Immature natural killer cell (primary cell): Measurements from ENCODE around the gene UBAC2. TPM values are rescaled to one million over a fixed set of nuclear protein-coding genes. Genes with fewer than 3 reads are reported as not detected.
"Not testable (repeated sequence)": the region's sequence is repeated elsewhere in the genome, so short reads cannot be mapped to it uniquely, and the experiment has no call there.

Experiments
- DNase-seq, 3 donors: peaks; one replicate each; pipeline ENCODE4 v3.0.0; 2022; ENCODE audit warnings: mixed read lengths in 1 of 3
- H3K27ac Mint-ChIP-seq, 6 donors: one replicate each; pipeline ENCODE4 v1.8.0; 2020; ENCODE audit warnings: mixed read lengths in 6 of 6, mild to moderate bottlenecking in 5 of 6, inconsistent platforms in 4 of 6, moderate library complexity in 3 of 6
- H3K27me3 Mint-ChIP-seq, 3 donors: one replicate each; pipeline ENCODE4 v1.8.0; 2020 to 2021; ENCODE audit warnings: low read depth in 3 of 3, mild to moderate bottlenecking in 3 of 3, mixed read lengths in 3 of 3, moderate library complexity in 3 of 3, inconsistent platforms in 1 of 3
- H3K36me3 Mint-ChIP-seq, 3 donors: one replicate each; pipeline ENCODE4 v1.8.0; 2020; ENCODE audit warnings: mixed read lengths in 3 of 3, inconsistent platforms in 2 of 3, mild to moderate bottlenecking in 2 of 3
- H3K4me1 Mint-ChIP-seq, 2 donors: one replicate each; pipeline ENCODE4 v1.8.0; 2020; ENCODE audit warnings: inconsistent platforms in 2 of 2, mild to moderate bottlenecking in 2 of 2, mixed read lengths in 2 of 2, moderate library complexity in 1 of 2
- H3K4me3 Mint-ChIP-seq, 5 donors: one replicate each; pipeline ENCODE4 v1.8.0; 2020; ENCODE audit warnings: mild to moderate bottlenecking in 5 of 5, mixed read lengths in 5 of 5, inconsistent platforms in 3 of 5, moderate library complexity in 3 of 5
- H3K9me3 Mint-ChIP-seq, 6 donors: one replicate each; pipeline ENCODE4 v1.8.0; 2020; ENCODE audit warnings: mild to moderate bottlenecking in 6 of 6, mixed read lengths in 6 of 6, inconsistent platforms in 4 of 6, moderate library complexity in 3 of 6
- polyA plus RNA-seq, 3 donors: library from polyadenylated mRNA; unstranded; fragments of 300-500 nt; fragmentation: Illumina TruSeq; gene quantifications; one replicate each; pipeline ENCODE4 v1.2.3, GENCODE V29; 2021

Gene UBAC2
- polyA plus RNA-seq, 3 donors from 2014 or later, result 114 to 130 (median 115) TPM

DNA sequence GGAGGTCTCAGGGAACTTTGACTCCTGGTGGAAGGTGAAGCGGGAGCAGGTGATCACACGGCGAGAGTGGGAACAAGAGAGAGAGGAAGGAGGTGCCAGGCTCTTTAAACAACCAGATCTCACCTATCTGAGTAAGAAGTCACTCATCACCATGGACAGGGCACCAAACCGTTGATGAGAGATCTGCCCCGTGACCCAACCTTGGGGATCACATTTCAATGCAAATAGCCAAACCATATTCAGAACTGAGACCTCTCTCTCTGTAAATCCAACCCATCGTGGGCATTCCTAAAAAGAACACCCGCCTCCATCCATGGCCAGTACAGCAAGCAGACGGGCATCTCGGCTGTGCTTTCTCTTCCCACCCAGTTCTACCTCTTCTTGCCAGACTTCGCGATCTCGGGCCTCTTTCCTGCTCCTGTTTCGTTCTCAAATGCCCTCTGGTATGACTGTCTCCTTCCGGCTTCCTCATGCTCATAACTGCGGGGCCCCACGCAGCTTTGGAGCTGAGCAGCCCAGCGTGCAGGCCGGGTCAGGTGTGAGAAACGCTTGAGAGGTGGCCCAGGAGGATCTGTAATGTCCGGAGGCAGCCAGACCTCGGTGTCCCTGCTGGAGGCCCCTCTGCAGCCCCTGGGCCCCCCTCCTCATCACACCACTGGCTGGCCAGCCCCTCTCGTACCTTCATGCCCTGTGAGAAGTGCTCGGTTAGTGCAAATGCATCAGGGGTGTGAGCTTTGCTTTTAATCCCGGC, 203.5 kb downstream of the UBAC2 start:
- H3K36me3 Mint-ChIP-seq, result no peaks in the 10 kb centered on the region
- peak overlapping the region in 5 of 6 donors; percentile 89 to 96 (median 94) for H3K27ac Mint-ChIP-seq
- H3K9me3 Mint-ChIP-seq, result no peaks in the 10 kb centered on the region
- DNase-seq, result no peak
- peak overlapping the region; percentile 59 to 76 (median 67) for H3K4me3 Mint-ChIP-seq
- H3K4me1 Mint-ChIP-seq, result peaks cover 13 to 24% of the 10 kb centered on the region in 2 donors
- H3K27me3 Mint-ChIP-seq, result peaks cover 4 to 18% (median 4%) of the 10 kb centered on the region in 3 donors

DNA sequence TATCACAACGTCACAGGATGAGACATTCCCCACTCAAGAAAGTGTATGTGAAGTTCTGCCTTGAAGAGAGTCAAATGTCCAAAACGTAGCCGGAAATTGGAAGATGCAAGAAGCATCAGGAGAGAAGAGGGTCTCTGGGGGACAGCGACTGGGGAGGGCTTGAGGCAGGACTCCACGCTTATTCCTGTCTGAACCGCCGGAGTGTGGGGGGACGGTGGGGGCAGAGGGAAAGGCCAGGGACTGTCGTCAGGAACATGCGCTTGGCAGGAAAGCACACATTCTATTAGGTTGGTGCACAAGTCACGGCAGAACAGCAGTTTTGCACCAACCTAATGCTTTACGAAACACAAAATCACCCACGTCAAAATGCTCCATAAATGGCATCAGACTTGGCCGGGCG, 205.3 kb downstream of the UBAC2 start:
- Mint-ChIP-seq H3K9me3 (no peaks in the 10 kb centered on the region), H3K27me3 (peaks cover 3 to 25% (median 4%) of the 10 kb centered on the region in 3 donors), H3K4me3 (no peak overlapping the region), H3K27ac (peak overlapping the region in 2 of 6 donors; percentile 15 to 40), H3K4me1 (peaks cover 13 to 24% of the 10 kb centered on the region in 2 donors), H3K36me3 (no peaks in the 10 kb centered on the region)
- no peak for DNase-seq

DNA sequence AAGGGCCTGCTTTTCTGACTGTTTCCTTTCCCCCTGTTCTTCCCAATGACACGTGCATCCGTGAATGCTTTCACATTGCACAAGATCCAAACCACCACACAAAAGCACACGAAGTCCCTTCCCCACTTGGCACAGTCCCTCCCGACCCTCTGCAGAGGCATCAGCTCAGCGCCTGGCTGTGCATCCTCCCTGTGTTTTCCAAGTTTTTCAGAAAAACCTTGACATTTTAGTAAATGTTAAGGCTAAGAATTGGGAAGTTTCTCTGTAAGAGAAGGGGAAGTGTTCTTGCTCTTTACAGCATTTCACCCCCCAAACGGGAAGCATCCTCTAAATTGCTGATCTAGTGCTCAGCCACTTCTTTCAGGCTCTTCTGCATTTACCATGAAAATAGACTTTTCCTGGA, 206.1 kb downstream of the UBAC2 start:
- Mint-ChIP-seq H3K4me1 (peaks cover 13 to 25% of the 10 kb centered on the region in 2 donors), H3K27ac (peak overlapping the region in 3 of 6 donors; percentile 10 to 32 (median 26)), H3K9me3 (peaks cover 0 to 4% (median 1%) of the 10 kb centered on the region in 6 donors), H3K27me3 (peaks cover 3 to 25% (median 4%) of the 10 kb centered on the region in 3 donors), H3K4me3 (no peak overlapping the region), H3K36me3 (no peaks in the 10 kb centered on the region)
- no peak for DNase-seq

DNA sequence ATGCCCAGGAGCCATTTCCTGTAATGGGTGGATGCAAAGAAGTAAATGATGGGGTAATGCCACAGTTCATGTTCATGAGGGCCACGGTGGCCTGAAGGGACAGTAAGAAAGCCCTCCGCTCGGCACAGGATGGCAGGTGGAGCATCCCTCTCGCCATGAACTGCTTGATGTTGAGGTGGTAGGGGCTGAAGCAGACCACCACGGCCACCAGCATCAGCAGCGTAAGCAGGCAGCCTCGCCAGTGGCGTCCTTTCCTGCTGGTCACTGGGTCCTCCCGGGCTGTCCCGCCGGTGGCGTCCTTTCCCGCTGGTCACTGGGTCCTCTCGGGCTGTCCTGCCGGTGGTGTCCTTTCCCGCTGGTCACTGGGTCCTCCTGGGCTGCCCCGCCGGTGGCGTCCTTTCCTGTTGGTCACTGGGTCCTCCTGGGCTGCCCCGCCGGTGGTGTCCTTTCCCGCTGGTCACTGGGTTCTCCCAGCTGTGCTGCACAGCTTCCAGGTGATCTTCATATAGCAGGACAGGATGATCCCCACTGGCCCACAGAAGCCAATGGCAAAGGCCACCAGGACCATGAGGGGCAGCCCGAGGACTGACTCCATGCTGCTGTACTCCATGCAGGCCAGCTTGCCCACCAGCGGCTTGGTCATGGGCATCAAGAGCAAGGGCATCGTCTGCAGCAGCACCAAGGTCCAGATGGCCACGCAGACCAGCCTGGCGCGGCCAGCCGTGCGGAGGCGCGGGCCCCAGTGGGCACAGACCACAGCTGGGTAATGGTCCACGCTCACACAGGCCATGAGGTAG, 207.4 kb downstream of the UBAC2 start:
- Mint-ChIP-seq H3K9me3 (peaks cover 0 to 8% (median 7%) of the 10 kb centered on the region in 6 donors), H3K27ac (peak overlapping the region in 1 of 6 donors; percentile 35), H3K36me3 (no peaks in the 10 kb centered on the region), H3K27me3 (peaks cover 3 to 21% (median 4%) of the 10 kb centered on the region in 3 donors), H3K4me3 (no peak overlapping the region), H3K4me1 (peaks cover 13 to 21% of the 10 kb centered on the region in 2 donors)
- no peak for DNase-seq

DNA sequence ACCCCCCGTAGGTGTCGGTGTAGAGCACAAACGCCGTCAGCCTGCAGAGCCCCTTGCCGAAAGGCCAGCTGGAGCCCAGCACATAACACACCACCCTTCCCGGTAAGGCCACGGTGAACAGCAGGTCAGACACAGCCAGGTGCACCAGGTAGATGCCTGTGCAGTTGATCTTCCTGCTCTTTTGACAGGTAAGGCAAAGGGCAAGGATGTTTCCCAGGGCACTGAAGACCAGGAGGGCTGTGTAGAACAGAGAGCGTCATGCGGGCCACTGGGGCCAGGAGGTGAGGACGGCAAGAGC, 208.0 kb downstream of the UBAC2 start:
- peaks cover 8 to 15% of the 10 kb centered on the region in 2 donors for H3K4me1 Mint-ChIP-seq
- no peak for DNase-seq
- H3K9me3 Mint-ChIP-seq, result peaks cover 0 to 8% (median 7%) of the 10 kb centered on the region in 6 donors
- no peaks in the 10 kb centered on the region for H3K36me3 Mint-ChIP-seq
- H3K27me3 Mint-ChIP-seq, result peaks cover under 1 to 17% (median 3%) of the 10 kb centered on the region in 3 donors
- H3K4me3 Mint-ChIP-seq, result no peak overlapping the region
- H3K27ac Mint-ChIP-seq, result no peak overlapping the region

DNA sequence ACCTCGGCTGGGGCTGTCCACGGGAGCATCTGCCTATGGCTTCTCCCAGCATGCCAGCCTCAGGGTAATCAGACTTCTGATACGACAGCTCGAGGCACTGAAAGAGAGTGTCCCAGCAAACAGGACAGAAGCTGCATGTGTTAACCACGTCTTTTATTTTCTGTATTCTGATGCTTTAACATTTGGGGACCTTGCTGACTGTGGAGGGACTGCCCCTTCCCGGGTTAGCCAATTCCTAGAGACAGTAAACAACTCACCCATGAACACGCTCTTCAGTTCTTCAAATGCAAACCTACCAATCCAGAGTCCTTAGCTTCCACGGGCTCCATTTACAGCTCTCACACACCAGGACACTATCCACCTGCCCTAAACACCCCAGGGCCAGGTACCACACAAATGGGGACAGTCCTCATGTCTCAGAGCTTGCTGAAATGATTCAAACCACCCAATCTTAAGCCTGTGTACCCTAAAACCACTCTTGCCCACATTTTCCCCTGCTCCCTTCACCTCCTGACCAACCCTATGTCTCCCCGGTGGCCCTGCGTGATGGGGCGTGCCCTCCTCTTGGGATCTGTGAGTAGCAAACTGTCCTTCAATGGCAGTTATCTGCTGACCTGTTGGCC, 208.9 kb downstream of the UBAC2 start:
- not testable (repeated sequence) for H3K36me3 Mint-ChIP-seq, DNase-seq, H3K9me3 Mint-ChIP-seq, H3K4me3 Mint-ChIP-seq, H3K4me1 Mint-ChIP-seq
- Mint-ChIP-seq H3K27ac (peak overlapping the region in 2 of 6 donors; percentile 33 to 51), H3K27me3 (peaks cover 0 to 12% (median 3%) of the 10 kb centered on the region in 3 donors)

DNA sequence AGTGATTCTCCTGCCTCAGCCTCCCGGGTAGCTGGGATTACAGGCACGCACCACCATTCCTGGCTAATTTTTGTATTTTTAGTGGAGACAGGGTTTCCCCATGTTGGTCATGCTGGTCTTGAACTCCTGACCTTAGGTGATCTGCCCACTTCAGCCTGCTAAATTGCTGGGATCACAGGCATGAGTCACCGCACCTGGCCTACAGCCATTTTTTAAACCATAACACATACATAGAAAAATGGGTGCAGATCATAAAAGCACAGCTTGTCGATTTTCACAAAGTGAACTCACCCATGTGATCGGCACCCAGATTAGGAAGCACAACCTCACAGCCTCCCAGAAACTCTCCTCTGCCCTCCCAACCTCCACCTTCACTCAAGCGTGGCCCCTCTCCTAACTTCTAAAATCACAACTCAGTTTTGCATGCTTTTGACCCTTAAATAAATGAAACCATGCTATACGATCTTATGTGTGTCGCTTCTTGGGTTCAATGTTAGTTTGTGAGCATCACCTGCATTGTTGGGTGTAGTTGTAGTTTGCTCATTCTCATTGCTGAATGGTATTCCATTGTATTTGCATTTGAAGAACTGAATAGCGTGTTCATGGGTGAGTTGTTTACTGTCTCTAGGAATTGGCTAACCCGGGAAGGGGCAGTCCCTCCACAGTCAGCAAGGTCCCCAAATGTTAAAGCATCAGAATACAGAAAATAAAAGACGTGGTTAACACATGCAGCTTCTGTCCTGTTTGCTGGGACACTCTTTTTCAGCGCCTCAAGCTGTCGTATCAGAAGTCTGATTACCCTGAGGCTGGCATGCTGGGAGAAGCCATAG, 210.2 kb downstream of the UBAC2 start:
- H3K4me1 Mint-ChIP-seq, H3K4me3 Mint-ChIP-seq, H3K36me3 Mint-ChIP-seq, H3K27me3 Mint-ChIP-seq, DNase-seq, H3K9me3 Mint-ChIP-seq: not testable (repeated sequence)
- peak overlapping the region in 1 of 6 donors; percentile 31 for H3K27ac Mint-ChIP-seq

DNA sequence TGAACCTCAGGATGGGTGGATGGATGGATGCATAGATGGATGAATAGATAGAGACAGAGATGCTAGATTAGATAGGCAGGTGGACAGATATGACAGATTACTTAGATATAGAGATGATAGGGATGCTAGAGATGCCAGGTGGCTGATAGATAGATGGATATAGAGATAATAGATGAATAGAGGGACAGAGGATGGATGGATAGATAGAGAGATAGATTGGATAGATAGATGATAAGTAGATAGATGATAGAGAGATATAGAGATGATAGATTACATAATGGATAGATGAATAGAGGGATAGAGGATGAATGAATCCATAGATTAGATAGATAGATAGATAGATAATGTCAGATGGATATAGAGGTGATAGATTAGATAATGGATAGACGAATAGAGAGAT, 212.2 kb downstream of the UBAC2 start:
- peaks cover 0 to 10% (median 0%) of the 10 kb centered on the region in 3 donors for H3K27me3 Mint-ChIP-seq
- no peaks in the 10 kb centered on the region for H3K36me3 Mint-ChIP-seq
- H3K9me3 Mint-ChIP-seq, result peaks cover 0 to 8% (median 7%) of the 10 kb centered on the region in 6 donors
- H3K4me1 Mint-ChIP-seq, result peaks cover 3 to 16% of the 10 kb centered on the region in 2 donors
- no peak overlapping the region for H3K4me3 Mint-ChIP-seq
- DNase-seq, result no peak
- no peak overlapping the region for H3K27ac Mint-ChIP-seq

DNA sequence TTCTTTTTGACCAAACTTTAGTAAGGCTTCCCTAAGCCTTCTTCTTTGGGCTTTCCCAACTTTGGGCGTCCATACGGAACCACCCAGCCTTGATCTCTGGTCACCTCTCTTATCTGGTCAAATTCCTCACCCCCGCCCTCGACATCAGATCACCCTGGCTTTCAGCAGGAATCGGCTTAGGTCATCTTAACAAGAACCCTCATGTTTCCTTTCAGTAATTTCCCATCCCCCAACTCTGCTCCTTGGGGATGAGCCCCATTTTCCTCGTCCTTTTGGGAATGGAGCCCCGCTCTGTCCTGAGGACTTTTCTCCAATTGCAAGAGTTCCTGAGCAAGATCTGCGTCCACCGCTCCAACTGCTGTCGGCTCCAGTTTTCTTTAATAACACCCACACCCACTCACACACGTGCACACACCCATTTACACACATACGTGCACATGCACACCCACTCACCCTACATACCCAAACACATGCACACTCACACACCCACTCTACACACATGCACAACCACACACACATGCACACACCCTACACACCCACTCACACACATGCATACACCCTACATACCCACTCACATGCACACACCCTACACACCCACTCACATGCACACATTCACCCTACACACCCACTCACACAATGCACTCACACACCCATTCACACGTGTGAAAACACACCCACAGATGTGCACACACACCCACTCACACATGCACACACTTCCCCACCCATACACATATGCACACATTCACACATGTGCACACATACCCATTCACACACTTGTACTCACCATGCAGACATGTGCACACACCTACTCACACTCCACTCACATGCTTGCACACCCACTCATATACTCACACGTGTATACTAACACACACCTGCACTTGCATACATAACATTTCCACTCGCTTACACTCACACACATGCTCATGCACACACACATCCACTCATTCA, 213.7 kb downstream of the UBAC2 start:
- Mint-ChIP-seq H3K27ac (no peak overlapping the region), H3K9me3 (peaks cover 0 to 8% (median 7%) of the 10 kb centered on the region in 6 donors), H3K36me3 (no peaks in the 10 kb centered on the region), H3K4me3 (no peak overlapping the region), H3K27me3 (peaks cover 0 to 12% (median 0%) of the 10 kb centered on the region in 3 donors), H3K4me1 (peaks cover 3 to 25% of the 10 kb centered on the region in 2 donors)
- DNase-seq, result no peak

DNA sequence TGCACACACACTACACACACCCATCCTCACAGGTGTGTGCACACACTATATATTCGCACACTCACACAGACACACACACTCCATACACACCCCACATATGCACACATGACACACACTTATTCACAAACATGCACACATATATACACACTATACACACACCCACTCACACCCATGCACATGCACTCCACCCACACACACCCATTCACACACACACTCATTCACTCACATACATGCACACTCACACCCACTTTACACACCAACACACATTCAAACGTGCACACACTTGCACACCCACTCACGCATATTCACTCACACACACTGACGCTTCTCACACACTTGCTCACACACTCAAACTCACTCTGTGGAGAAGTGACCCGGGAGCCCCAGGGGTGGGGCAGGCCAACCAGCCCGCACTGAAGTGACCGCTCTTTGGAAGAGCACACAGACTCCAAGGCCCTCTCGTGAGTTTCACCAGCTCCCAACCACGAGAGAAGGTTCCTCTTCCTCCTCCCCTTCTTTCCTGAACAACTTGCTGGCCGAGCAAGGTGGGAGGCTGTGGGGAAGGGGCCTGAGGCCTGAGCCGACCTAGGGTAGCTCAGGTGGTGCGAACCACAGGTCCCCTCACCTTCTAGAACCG, 214.5 kb downstream of the UBAC2 start:
- peaks cover 0 to 8% (median 7%) of the 10 kb centered on the region in 6 donors for H3K9me3 Mint-ChIP-seq
- H3K27ac Mint-ChIP-seq, result peak overlapping the region in 1 of 6 donors; percentile 66
- H3K36me3 Mint-ChIP-seq, result no peaks in the 10 kb centered on the region
- no peak overlapping the region for H3K4me3 Mint-ChIP-seq
- H3K27me3 Mint-ChIP-seq, result peaks cover 0 to 11% (median 3%) of the 10 kb centered on the region in 3 donors
- peaks cover 11 to 33% of the 10 kb centered on the region in 2 donors for H3K4me1 Mint-ChIP-seq
- no peak for DNase-seq

DNA sequence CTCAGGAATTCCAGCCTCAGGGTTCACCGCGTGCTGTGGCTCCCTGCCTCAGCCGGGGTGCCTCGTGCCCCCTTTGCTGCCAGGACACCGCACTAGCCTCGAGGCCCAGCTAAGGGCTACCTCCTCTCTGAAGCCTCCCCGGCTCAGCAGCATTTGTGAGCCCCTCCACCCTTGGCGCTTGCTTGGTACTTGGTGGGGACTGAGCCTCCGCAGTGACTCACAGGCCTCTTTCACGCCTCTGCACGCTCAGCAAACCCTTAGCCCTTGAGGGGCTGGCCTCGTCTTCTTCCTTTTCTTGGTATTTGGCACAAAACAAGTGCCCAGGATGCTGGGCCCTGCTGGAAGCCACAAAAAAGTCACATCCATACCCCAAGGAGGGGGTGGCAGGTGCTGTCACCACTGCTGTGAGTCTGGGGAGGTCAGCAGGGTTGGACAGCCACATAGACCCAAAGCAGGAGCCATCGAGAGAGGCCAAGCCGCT, 215.2 kb downstream of the UBAC2 start:
- no peaks in the 10 kb centered on the region for H3K36me3 Mint-ChIP-seq
- DNase-seq, result peak in 2 of 3 donors; percentile 22
- peaks cover 0 to 8% (median 7%) of the 10 kb centered on the region in 6 donors for H3K9me3 Mint-ChIP-seq
- peaks cover 19 to 40% of the 10 kb centered on the region in 2 donors for H3K4me1 Mint-ChIP-seq
- H3K27ac Mint-ChIP-seq, result peak overlapping the region in 1 of 6 donors; percentile 66
- H3K27me3 Mint-ChIP-seq, result peaks cover 0 to 15% (median 7%) of the 10 kb centered on the region in 3 donors
- H3K4me3 Mint-ChIP-seq, result no peak overlapping the region
